Type B pancreatic cell (in vitro differentiated cells): ENCODE results near the gene CCDC88B. TPM values are rescaled to one million over a fixed set of nuclear protein-coding genes. Genes with fewer than 3 reads are reported as not detected.

Experiments
- DNase-seq: peaks from one replicate; pipeline ENCODE4 v3.0.0; 2021; ENCODE audit warnings: mixed read lengths; ENCODE audit not compliant: unreplicated experiment; ENCODE audit errors: extremely low spot score
- H3K27ac Mint-ChIP-seq: 2 replicates; pipeline ENCODE4 v1.8.0; 2021; ENCODE audit warnings: mild to moderate bottlenecking, mixed read lengths
- H3K27me3 Mint-ChIP-seq: 2 replicates; pipeline ENCODE4 v1.8.0; 2021; ENCODE audit warnings: mixed read lengths
- H3K36me3 Mint-ChIP-seq: 2 replicates; pipeline ENCODE4 v1.8.0; 2021; ENCODE audit warnings: mixed read lengths
- H3K4me1 Mint-ChIP-seq: one replicate; pipeline ENCODE4 v1.8.0; 2021; ENCODE audit warnings: mixed read lengths; ENCODE audit not compliant: unreplicated experiment
- H3K4me3 Mint-ChIP-seq: 2 replicates; pipeline ENCODE4 v1.8.0; 2021; ENCODE audit warnings: mild to moderate bottlenecking, mixed read lengths
- H3K9me3 Mint-ChIP-seq: 2 replicates; pipeline ENCODE4 v1.8.0; 2021; ENCODE audit warnings: mixed read lengths
- CTCF ChIP-seq: fragments of 200-600 bp; sonication (generic); conservative IDR thresholded peaks from 2 replicates; pipeline ENCODE4 v1.5.0; 2021; ENCODE audit warnings: antibody characterized with exemption, mild to moderate bottlenecking
- total RNA-seq: library from RNA; stranded (reverse); gene quantifications from 2 replicates; pipeline ENCODE4 v1.2.1, GENCODE V29; 2021; ENCODE audit warnings: low replicate concordance

Gene CCDC88B
- total RNA-seq, 1 donor from 2014 or later, result 2.8 TPM

- no peak overlapping the region for H3K4me3 Mint-ChIP-seq
- no peak overlapping the region for H3K27ac Mint-ChIP-seq
- H3K27me3 Mint-ChIP-seq, result no peaks in the 10 kb centered on the region
- H3K4me1 Mint-ChIP-seq, result no peaks in the 10 kb centered on the region
- no peaks in the 10 kb centered on the region for H3K36me3 Mint-ChIP-seq
- no peak for TF ChIP-seq CTCF
- DNase-seq, result no peak
- no peaks in the 10 kb centered on the region for H3K9me3 Mint-ChIP-seq
Observed at GRCh38 chr11:64382047-64382446, 42.0 kb downstream of the CCDC88B start.

- TF ChIP-seq CTCF, result no peak
- Mint-ChIP-seq H3K27ac (peak overlapping the region; percentile 5), H3K36me3 (no peaks in the 10 kb centered on the region), H3K27me3 (no peaks in the 10 kb centered on the region), H3K9me3 (no peaks in the 10 kb centered on the region), H3K4me3 (no peak overlapping the region), H3K4me1 (no peaks in the 10 kb centered on the region)
- no peak for DNase-seq
Observed at GRCh38 chr11:64382586-64382985, 42.6 kb downstream of the CCDC88B start.

- no peaks in the 10 kb centered on the region for H3K4me1 Mint-ChIP-seq
- H3K27ac Mint-ChIP-seq, result no peak overlapping the region
Observed at GRCh38 chr11:64383580-64383979, 43.6 kb downstream of the CCDC88B start.

GRCh38 chr11:64384028-64384737, 44.2 kb downstream of the CCDC88B start:
- no peaks in the 10 kb centered on the region for H3K4me1 Mint-ChIP-seq
- H3K27me3 Mint-ChIP-seq, result no peaks in the 10 kb centered on the region
- H3K36me3 Mint-ChIP-seq, result no peaks in the 10 kb centered on the region
- H3K27ac Mint-ChIP-seq, result no peak overlapping the region
- TF ChIP-seq CTCF, result no peak
- DNase-seq, result no peak
- no peaks in the 10 kb centered on the region for H3K9me3 Mint-ChIP-seq
- no peak overlapping the region for H3K4me3 Mint-ChIP-seq

More at GRCh38 chr11:64383580-64383979, 43.6 kb downstream of the CCDC88B start:
- Mint-ChIP-seq H3K4me3 (no peak overlapping the region), H3K9me3 (no peaks in the 10 kb centered on the region), H3K27me3 (no peaks in the 10 kb centered on the region), H3K36me3 (no peaks in the 10 kb centered on the region)
- no peak for TF ChIP-seq CTCF
- no peak for DNase-seq

GRCh38 chr11:64384981-64385944, 45.3 kb downstream of the CCDC88B start:
- no peak for TF ChIP-seq CTCF
- H3K4me1 Mint-ChIP-seq, result no peaks in the 10 kb centered on the region
- no peaks in the 10 kb centered on the region for H3K36me3 Mint-ChIP-seq
- no peaks in the 10 kb centered on the region for H3K27me3 Mint-ChIP-seq
- H3K27ac Mint-ChIP-seq, result no peak overlapping the region
- DNase-seq, result no peak
- H3K9me3 Mint-ChIP-seq, result no peaks in the 10 kb centered on the region
- no peak overlapping the region for H3K4me3 Mint-ChIP-seq
